HG03097 (cell line): ENCODE results near the gene UROC1.

ENCODE experiments used
- ATAC-seq: cut with Tn5 transposase; IDR thresholded peaks from one replicate; pipeline ENCODE4 v1.9.1; 2021; ENCODE audit not compliant: unreplicated experiment, low FRiP score

UROC1 gene

GRCh38 chr3:126484148-126484547 lies 33.4 kb downstream of the UROC1 start:
- no peak for ATAC-seq

GRCh38 chr3:126483321-126483761 lies 34.2 kb downstream of the UROC1 start:
- ATAC-seq: no peak

- ATAC-seq: no peak
These were observed 34.9 kb downstream of the UROC1 start for GRCh38 chr3:126482503-126483255.

DNA sequence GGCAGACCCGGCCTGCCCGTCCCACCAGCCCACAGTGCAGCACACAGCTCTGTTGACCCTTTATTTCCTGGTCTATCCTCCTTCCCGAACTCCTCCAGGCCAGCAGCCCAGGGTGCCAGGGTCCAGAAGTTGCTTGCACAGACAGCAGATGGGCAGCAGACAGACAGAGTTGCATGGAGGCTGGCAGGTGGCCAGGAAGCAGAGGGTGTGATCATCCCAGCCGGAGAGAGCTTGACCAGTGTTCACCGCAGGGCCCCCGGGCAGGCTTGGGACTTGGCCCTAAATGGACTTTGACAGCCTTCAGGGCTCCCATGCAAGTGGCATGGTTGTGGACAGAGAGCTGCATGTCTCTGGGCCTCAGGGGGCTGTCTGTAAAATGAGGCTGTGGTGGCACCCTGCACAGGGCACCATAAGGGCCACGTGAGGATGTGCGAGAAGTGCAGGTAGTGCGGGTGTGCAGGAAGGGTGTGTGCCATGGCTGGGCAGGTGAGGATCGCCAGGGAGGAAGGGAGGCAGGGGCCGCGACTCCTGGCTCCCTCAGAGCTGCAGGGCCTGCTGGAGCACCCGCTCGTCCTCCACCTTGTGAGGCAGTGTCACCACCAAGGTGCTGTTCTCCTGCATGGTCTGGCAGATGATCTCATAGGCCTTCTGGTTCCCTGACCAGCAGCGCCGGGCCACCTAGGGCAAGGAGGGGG lies 35.6 kb downstream of the UROC1 start:
- ATAC-seq: no peak

GRCh38 chr3:126480861-126481260 lies 36.7 kb downstream of the UROC1 start:
- ATAC-seq: no peak

DNA sequence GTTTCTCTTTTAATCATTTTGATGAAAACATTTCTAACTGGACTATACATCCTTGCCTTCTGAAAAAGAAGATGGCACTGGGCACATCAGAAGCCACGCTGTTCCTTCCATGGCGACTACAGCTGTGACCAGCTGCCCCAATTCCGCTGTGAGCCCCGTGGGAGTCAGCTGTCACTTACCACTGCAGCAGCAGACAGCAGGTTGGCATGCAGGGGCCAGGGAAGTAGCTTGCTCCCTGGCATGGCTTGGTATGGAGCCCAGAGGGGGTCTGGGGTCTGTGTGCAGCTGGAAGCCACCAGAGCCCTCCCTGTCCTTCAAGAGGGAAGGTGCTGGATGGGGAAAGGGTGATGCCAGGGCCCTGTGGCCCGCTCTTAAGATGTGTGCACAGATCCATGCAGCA lies 37.4 kb downstream of the UROC1 start:
- no peak for ATAC-seq

DNA sequence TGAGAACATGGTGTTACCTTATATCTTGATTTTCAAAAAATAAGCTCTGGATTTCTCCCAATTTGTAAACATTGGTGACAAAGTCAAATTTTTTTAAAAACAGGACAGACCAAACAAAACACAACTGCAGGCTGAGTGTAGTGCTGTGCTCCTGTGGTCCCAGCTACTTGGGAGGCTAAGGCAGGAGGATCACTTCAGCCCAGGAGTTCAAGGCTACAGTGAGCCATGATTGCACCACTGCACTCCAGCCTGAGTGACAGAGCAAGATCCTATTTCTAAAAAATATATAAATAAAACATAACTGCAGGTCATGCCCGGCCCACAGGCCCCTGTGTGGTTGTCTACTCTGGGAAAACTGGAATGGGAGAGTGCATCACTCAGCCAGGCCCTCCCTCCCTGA lies 37.9 kb downstream of the UROC1 start:
- no peak for ATAC-seq

DNA sequence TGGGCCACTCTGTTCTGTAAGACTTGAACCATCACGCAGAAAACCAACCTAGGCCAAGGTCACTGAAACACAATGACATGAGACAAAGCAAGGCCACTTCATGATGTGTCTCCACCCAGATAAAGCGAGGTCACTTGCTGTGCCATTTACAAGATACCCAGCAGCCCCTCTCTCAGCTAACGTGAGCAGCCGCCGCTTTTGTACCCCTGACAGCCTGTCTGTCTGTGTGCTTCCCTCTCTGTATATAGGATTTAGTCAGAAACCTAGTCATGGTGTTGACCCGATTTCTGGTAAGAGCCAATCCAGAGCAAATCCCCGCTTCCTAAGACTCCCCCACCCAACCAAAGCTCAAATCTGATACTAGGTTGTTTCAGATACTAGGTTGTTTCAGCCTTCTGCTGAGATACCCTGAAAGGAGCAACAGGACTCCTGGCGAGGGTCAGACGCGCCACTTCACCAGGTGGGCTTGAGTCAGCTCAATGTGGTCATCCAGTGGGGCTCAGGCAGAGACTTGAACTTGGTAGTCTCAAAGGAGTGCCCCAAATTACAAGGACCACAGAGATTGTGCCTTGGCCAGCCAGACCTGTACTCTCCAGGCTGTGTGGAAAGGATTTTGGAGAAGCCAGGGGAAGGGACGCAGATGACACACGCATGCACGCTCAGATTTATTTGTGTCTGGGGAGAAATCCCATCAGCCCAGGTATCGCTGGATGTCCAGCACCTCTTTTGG lies 38.8 kb downstream of the UROC1 start:
- ATAC-seq: no peak

DNA sequence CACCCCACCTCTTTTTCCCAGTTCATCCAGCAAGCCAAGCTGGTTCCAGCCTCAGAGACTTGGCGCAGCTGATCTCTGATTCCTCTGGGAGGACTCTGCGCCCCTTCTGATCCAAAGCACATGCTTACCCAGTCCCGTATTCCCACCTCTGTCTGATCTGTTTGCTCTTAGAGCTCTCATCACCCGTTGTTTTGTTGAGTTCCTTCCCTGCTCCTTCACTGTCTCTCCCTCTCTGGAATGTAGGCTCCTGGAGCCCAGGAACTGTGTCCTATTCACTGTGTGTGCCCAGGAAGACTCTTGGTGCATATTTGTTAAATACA lies 40.6 kb downstream of the UROC1 start:
- ATAC-seq: no peak

DNA sequence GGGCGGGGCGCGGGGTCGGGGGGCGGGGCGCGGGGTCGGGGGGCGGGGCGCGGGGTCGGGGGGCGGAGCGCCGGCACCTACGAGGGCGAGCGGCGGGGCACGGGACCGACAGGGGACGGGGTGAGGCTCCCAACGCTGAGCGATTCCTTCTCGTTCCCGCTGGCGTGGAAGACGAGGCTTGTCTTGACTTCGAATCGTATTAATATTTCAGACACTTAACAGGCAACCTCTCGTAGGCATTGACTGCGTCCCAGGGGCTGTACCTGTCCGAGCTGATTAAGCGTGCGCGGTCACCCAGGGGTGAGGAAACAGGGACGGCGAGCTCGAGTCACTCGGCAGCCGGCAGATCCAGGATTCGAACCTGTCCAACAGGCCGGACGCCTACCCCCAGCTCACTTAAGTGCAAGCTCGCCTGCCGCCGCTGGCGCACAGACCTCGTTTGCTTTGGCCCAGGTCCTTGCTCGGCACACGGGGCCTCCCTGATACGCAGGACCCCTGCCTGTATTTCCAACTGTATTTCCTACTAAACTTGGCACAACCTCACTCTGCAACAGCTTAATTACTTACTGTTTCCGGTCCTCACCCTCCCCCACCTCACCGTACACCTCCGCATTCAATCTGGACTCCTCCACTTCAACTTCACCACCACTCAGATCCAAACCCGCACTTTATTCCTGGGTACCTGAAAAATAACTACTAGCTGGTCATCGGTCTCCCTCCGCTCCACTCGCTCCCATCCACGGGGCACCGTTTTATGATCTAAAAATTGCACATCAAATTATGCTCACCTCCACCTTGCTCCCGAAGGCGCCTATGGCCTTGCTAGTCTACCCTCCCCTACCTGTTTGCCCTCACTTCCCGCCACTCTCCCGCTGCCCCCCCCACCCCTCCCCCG lies 41.2 kb downstream of the UROC1 start:
- peak; percentile 31 for ATAC-seq

DNA sequence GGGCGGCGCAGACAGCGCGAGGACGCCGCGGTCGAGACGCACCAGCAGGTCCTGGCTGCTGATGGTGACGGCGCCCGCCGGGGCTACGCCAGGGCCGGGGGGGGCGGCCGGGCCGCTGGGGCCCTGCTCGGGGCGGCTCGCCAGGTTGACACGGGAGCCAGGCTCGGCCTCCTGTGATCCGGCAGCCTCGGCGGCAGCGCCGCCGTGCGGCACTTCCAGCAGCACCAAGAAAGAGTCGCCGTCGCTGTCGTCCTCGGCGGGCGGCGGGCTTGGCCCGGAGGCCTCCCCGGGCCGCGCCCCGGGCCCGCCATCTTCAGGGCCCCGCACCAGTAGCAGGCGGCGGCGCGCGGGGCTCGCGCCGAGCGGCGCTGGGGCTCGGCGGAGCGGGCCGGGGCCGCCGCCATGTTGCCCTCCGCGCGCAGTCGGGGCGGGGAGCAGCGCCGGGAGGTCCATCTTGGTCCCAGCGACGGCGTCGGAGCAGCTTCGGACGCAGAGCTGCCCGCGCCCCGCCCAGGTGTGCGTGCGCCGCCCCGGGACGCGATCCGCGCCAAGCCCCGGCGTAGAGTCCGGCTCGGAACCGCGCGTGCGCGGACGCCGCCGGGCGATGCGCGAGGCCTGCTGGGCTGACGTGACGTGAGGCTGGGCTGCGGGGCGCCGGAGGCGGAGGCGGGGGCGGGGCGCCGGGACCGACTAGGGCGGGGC lies 42.0 kb downstream of the UROC1 start, which contains the start of gene ZXDC:
TSS of gene ZXDC (minus strand) at position 479 of the 702 bp plus-strand sequence. CDS start at position 453, 26 bp downstream.
- ATAC-seq: peak; percentile 84

DNA sequence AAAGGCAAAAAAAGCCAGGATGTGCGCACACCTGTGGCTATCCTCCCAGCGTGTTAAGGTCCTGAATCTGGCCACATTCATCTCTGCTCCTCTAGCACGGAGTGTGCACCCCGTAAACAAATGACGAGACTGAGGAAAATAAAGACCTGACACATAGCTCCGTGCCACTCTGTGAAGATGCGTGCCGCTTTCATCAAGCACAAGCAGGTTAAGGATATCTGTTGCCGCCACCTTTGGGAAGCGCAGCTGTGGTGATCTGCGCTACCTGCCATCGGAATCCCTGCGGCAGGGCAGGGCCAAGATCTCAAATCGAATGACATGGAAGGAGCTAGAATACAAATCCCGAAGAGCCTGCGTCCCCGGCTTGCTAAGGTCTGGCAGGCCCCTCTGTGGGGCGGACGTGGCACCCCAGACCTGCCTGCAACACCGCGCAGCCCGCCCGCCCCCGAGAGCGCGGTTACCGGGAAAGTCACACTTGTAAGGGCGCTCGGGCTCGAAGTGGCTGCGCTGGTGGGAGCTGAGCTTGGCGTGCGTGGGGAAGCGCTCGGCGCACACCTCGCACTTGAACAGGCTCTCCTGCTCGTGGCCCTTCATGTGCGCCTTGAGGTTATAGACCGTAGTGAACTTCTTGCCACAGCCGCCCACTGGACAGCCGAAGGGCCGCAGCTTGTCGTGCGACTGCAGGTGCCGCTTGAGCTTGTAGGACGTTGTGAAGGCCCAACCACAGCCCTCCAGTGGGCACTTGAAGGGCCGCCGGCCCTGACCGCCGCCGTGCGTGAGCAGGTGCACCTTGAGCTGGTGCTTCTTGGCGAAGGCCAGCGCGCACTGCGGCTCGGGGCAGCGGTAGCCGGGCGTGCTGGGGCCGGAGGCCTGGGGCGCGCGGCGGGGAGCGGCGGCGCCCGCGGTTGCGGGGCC lies 42.8 kb downstream of the UROC1 start:
- ATAC-seq: peak; percentile 15

- ATAC-seq: no peak
These were observed 44.0 kb downstream of the UROC1 start for GRCh38 chr3:126473292-126474168.

GRCh38 chr3:126472277-126473006 lies 45.1 kb downstream of the UROC1 start:
- ATAC-seq: no peak

GRCh38 chr3:126469479-126469878 lies 48.1 kb downstream of the UROC1 start:
- ATAC-seq: no peak

GRCh38 chr3:126468028-126468891 lies 49.3 kb downstream of the UROC1 start:
- ATAC-seq: no peak
